Measurements from ENCODE around the gene SLC24A4.

The SLC24A4 gene

GRCh38 chr14:92416544-92416943, 93.6 kb downstream of the SLC24A4 start:
- no peak for DNase-seq
- in situ Hi-C loops (cut with MboI; ENCODE audit: low pct_unique_long_range_greater_than_20kb, low sequenced_read_pairs), result no loop called here

GRCh38 chr14:92417759-92418158, 94.8 kb downstream of the SLC24A4 start:
- in situ Hi-C loops (cut with MboI; ENCODE audit: low pct_unique_long_range_greater_than_20kb, low sequenced_read_pairs), result no loop called here
- no peak for DNase-seq

GRCh38 chr14:92421751-92422150, 98.8 kb downstream of the SLC24A4 start:
- DNase-seq, result no peak
- in situ Hi-C loops (cut with MboI; ENCODE audit: low pct_unique_long_range_greater_than_20kb, low sequenced_read_pairs), result no loop called here

GRCh38 chr14:92425101-92425500, 102.1 kb downstream of the SLC24A4 start:
- in situ Hi-C loops (cut with MboI; ENCODE audit: low pct_unique_long_range_greater_than_20kb, low sequenced_read_pairs), result no loop called here
- no peak for DNase-seq

GRCh38 chr14:92426237-92426636, 103.3 kb downstream of the SLC24A4 start:
- DNase-seq, result no peak
- in situ Hi-C loops (cut with MboI; ENCODE audit: low pct_unique_long_range_greater_than_20kb, low sequenced_read_pairs), result no loop called here

- in situ Hi-C loops (cut with MboI; ENCODE audit: low pct_unique_long_range_greater_than_20kb, low sequenced_read_pairs), result no loop called here
- no peak for DNase-seq
Measured at GRCh38 chr14:92427096-92427495, 104.1 kb downstream of the SLC24A4 start.

- in situ Hi-C loops (cut with MboI; ENCODE audit: low pct_unique_long_range_greater_than_20kb, low sequenced_read_pairs), result no loop called here
Measured at GRCh38 chr14:92430686-92431085, 107.7 kb downstream of the SLC24A4 start.

GRCh38 chr14:92431199-92431725, 108.3 kb downstream of the SLC24A4 start:
- no peak for DNase-seq
- in situ Hi-C loops (cut with MboI; ENCODE audit: low pct_unique_long_range_greater_than_20kb, low sequenced_read_pairs), result no loop called here

More at GRCh38 chr14:92430686-92431085, 107.7 kb downstream of the SLC24A4 start:
- DNase-seq, result no peak

- DNase-seq, result no peak
- in situ Hi-C loops (cut with MboI; ENCODE audit: low pct_unique_long_range_greater_than_20kb, low sequenced_read_pairs), result no loop called here
Measured at GRCh38 chr14:92433407-92433806, 110.4 kb downstream of the SLC24A4 start.

GRCh38 chr14:92435154-92435553, 112.2 kb downstream of the SLC24A4 start:
- DNase-seq, result no peak
- in situ Hi-C loops (cut with MboI; ENCODE audit: low pct_unique_long_range_greater_than_20kb, low sequenced_read_pairs), result no loop called here

GRCh38 chr14:92436115-92436776, 113.3 kb downstream of the SLC24A4 start:
- in situ Hi-C loops (cut with MboI; ENCODE audit: low pct_unique_long_range_greater_than_20kb, low sequenced_read_pairs), result no loop called here
- DNase-seq, result no peak

GRCh38 chr14:92437309-92437708, 114.3 kb downstream of the SLC24A4 start:
- DNase-seq, result no peak
- in situ Hi-C loops (cut with MboI; ENCODE audit: low pct_unique_long_range_greater_than_20kb, low sequenced_read_pairs), result no loop called here

GRCh38 chr14:92437729-92438285, 114.8 kb downstream of the SLC24A4 start:
- DNase-seq, result no peak
- in situ Hi-C loops (cut with MboI; ENCODE audit: low pct_unique_long_range_greater_than_20kb, low sequenced_read_pairs), result no loop called here

- in situ Hi-C loops (cut with MboI; ENCODE audit: low pct_unique_long_range_greater_than_20kb, low sequenced_read_pairs), result no loop called here
- DNase-seq, result no peak
Measured at GRCh38 chr14:92439537-92440344, 116.8 kb downstream of the SLC24A4 start.

GRCh38 chr14:92440345-92441003, 117.5 kb downstream of the SLC24A4 start:
- DNase-seq, result no peak
- in situ Hi-C loops (cut with MboI; ENCODE audit: low pct_unique_long_range_greater_than_20kb, low sequenced_read_pairs), result no loop called here

GRCh38 chr14:92441751-92442504, 119.0 kb downstream of the SLC24A4 start:
- DNase-seq, result no peak
- in situ Hi-C loops (cut with MboI; ENCODE audit: low pct_unique_long_range_greater_than_20kb, low sequenced_read_pairs), result no loop called here

GRCh38 chr14:92443167-92443566, 120.2 kb downstream of the SLC24A4 start:
- no peak for DNase-seq
- in situ Hi-C loops (cut with MboI; ENCODE audit: low pct_unique_long_range_greater_than_20kb, low sequenced_read_pairs), result no loop called here

- in situ Hi-C loops (cut with MboI; ENCODE audit: low pct_unique_long_range_greater_than_20kb, low sequenced_read_pairs), result no loop called here
- no peak for DNase-seq
Measured at GRCh38 chr14:92443741-92444140, 120.8 kb downstream of the SLC24A4 start.

GRCh38 chr14:92446771-92447170, 123.8 kb downstream of the SLC24A4 start:
- in situ Hi-C loops (cut with MboI; ENCODE audit: low pct_unique_long_range_greater_than_20kb, low sequenced_read_pairs), result no loop called here
- DNase-seq, result no peak

All from KBM-7 (cell line).